HG03342 (cell line): ENCODE measurements around the gene PADI1.
"Not testable (repeated sequence)": the region's sequence is repeated elsewhere in the genome, so short reads cannot be mapped to it uniquely, and the experiment has no call there.

Experiments
- ATAC-seq: cut with Tn5 transposase; IDR thresholded peaks from one replicate; pipeline ENCODE4 v1.9.1; 2021; ENCODE audit warnings: mild to moderate bottlenecking, moderate library complexity; ENCODE audit not compliant: unreplicated experiment

Gene PADI1

GRCh38 chr1:17239420-17239819, 34.5 kb downstream of the PADI1 start:
- no peak for ATAC-seq

- ATAC-seq: not testable (repeated sequence)
Measured at GRCh38 chr1:17241011-17241779, 36.3 kb downstream of the PADI1 start.

GRCh38 chr1:17241780-17242074, 36.8 kb downstream of the PADI1 start:
- not testable (repeated sequence) for ATAC-seq

GRCh38 chr1:17243274-17243673, 38.3 kb downstream of the PADI1 start:
- ATAC-seq: no peak

GRCh38 chr1:17244821-17245740, 40.2 kb downstream of the PADI1 start:
- ATAC-seq: no peak

- no peak for ATAC-seq
Measured at GRCh38 chr1:17245816-17246325, 40.9 kb downstream of the PADI1 start.

- ATAC-seq: no peak
Measured at GRCh38 chr1:17246971-17247370, 42.0 kb downstream of the PADI1 start.

GRCh38 chr1:17248781-17249180, 43.9 kb downstream of the PADI1 start, which contains the start of gene PADI3:
Gene PADI3, plus strand, starts transcription at chr1:17249098. Its CDS starts 40 bp downstream, at chr1:17249138.
- no peak for ATAC-seq

- no peak for ATAC-seq
Measured at GRCh38 chr1:17250601-17251000, 45.7 kb downstream of the PADI1 start.

GRCh38 chr1:17251246-17251645, 46.3 kb downstream of the PADI1 start:
- ATAC-seq: no peak

- ATAC-seq: no peak
Measured at GRCh38 chr1:17251701-17252376, 46.9 kb downstream of the PADI1 start.

- no peak for ATAC-seq
Measured at GRCh38 chr1:17255336-17255735, 50.4 kb downstream of the PADI1 start.

- ATAC-seq: no peak
Measured at GRCh38 chr1:17258116-17258757, 53.3 kb downstream of the PADI1 start.

GRCh38 chr1:17258758-17259130, 53.8 kb downstream of the PADI1 start:
- ATAC-seq: no peak

GRCh38 chr1:17259233-17259873, 54.4 kb downstream of the PADI1 start:
- no peak for ATAC-seq

- ATAC-seq: no peak
Measured at GRCh38 chr1:17260264-17260663, 55.3 kb downstream of the PADI1 start.

- no peak for ATAC-seq
Measured at GRCh38 chr1:17260738-17261137, 55.8 kb downstream of the PADI1 start.

- ATAC-seq: no peak
Measured at GRCh38 chr1:17263936-17264335, 59.0 kb downstream of the PADI1 start.

- ATAC-seq: no peak
Measured at GRCh38 chr1:17264470-17264869, 59.5 kb downstream of the PADI1 start.

- ATAC-seq: no peak
Measured at GRCh38 chr1:17265162-17265561, 60.2 kb downstream of the PADI1 start.
